ENCODE measurements around the gene PDE4B.

The PDE4B gene

GRCh38 chr1:65759516-65759915 is 33.2 kb upstream of the PDE4B start:
- Histone ChIP-seq H3K4me2 (ENCODE audit: low read depth, low read length, poor library complexity, severe bottlenecking) (peak overlapping the region; percentile 34), H3K4me3 (ENCODE audit: low read length, poor library complexity, severe bottlenecking) (peak overlapping the region; percentile 15), H3F3A (ENCODE audit: low read depth) (no peaks in the 10 kb centered on the region), H3K79me2 (ENCODE audit: insufficient read depth, low read length) (no peaks in the 10 kb centered on the region), H3K9ac (ENCODE audit: low read depth, low read length, poor library complexity, severe bottlenecking) (no peak overlapping the region), H4K20me1 (ENCODE audit: insufficient read depth, low read length, poor library complexity, severe bottlenecking) (no peaks in the 10 kb centered on the region), H2AFZ (ENCODE audit: low read length) (no peak overlapping the region), H3K36me3 (ENCODE audit: insufficient read depth, low read length) (no peaks in the 10 kb centered on the region), H3K9me2 (replicated peaks; ENCODE audit: low read depth, low read length) (no peaks in the 10 kb centered on the region), H3K4me1 (ENCODE audit: insufficient read depth, low read length, poor library complexity, severe bottlenecking) (peaks cover 45% of the 10 kb centered on the region), H3K9me3 (ENCODE audit: insufficient read depth, low read depth, low read length) (no peaks in the 10 kb centered on the region), H3K27me3 (ENCODE audit: insufficient read depth, low read length, poor library complexity, severe bottlenecking) (no peaks in the 10 kb centered on the region)
- TF ChIP-seq EZH2phosphoT487 (IDR thresholded peaks at IDR 0.05; ENCODE audit: borderline replicate concordance) (no peak), CTCF (conservative IDR thresholded peaks at IDR 0.05; ENCODE audit: low read length) (no peak)

GRCh38 chr1:65762081-65762862 is 30.4 kb upstream of the PDE4B start:
- no peaks in the 10 kb centered on the region for H3K27me3 ChIP-seq (ENCODE audit: insufficient read depth, low read length, poor library complexity, severe bottlenecking)
- H3K79me2 ChIP-seq (ENCODE audit: insufficient read depth, low read length) = no peaks in the 10 kb centered on the region
- H3F3A ChIP-seq (ENCODE audit: low read depth) = no peaks in the 10 kb centered on the region
- TF ChIP-seq EZH2phosphoT487 (IDR thresholded peaks at IDR 0.05; ENCODE audit: borderline replicate concordance) (no peak), CTCF (conservative IDR thresholded peaks at IDR 0.05; ENCODE audit: low read length) (no peak)
- H3K4me3 ChIP-seq (ENCODE audit: low read length, poor library complexity, severe bottlenecking) = no peak overlapping the region
- no peak overlapping the region for H3K9ac ChIP-seq (ENCODE audit: low read depth, low read length, poor library complexity, severe bottlenecking)
- H3K9me2 ChIP-seq (replicated peaks; ENCODE audit: low read depth, low read length) = no peaks in the 10 kb centered on the region
- H3K4me1 ChIP-seq (ENCODE audit: insufficient read depth, low read length, poor library complexity, severe bottlenecking) = peaks cover 38% of the 10 kb centered on the region
- H3K36me3 ChIP-seq (ENCODE audit: insufficient read depth, low read length) = no peaks in the 10 kb centered on the region
- H3K9me3 ChIP-seq (ENCODE audit: insufficient read depth, low read depth, low read length) = no peaks in the 10 kb centered on the region
- peak overlapping the region; percentile 42; the same call in 1 of the 2 replicates for H2AFZ ChIP-seq (ENCODE audit: low read length)
- H4K20me1 ChIP-seq (ENCODE audit: insufficient read depth, low read length, poor library complexity, severe bottlenecking) = no peaks in the 10 kb centered on the region
- H3K4me2 ChIP-seq (ENCODE audit: low read depth, low read length, poor library complexity, severe bottlenecking) = peak overlapping the region; percentile 5

GRCh38 chr1:65764052-65764451 is 28.6 kb upstream of the PDE4B start:
- no peaks in the 10 kb centered on the region for H3F3A ChIP-seq (ENCODE audit: low read depth)
- no peaks in the 10 kb centered on the region for H3K79me2 ChIP-seq (ENCODE audit: insufficient read depth, low read length)
- H2AFZ ChIP-seq (ENCODE audit: low read length) = no peak overlapping the region
- peaks cover 24% of the 10 kb centered on the region for H3K4me1 ChIP-seq (ENCODE audit: insufficient read depth, low read length, poor library complexity, severe bottlenecking)
- H3K36me3 ChIP-seq (ENCODE audit: insufficient read depth, low read length) = no peaks in the 10 kb centered on the region
- no peak overlapping the region for H3K4me3 ChIP-seq (ENCODE audit: low read length, poor library complexity, severe bottlenecking)
- no peaks in the 10 kb centered on the region for H3K9me2 ChIP-seq (replicated peaks; ENCODE audit: low read depth, low read length)
- H4K20me1 ChIP-seq (ENCODE audit: insufficient read depth, low read length, poor library complexity, severe bottlenecking) = no peaks in the 10 kb centered on the region
- no peaks in the 10 kb centered on the region for H3K9me3 ChIP-seq (ENCODE audit: insufficient read depth, low read depth, low read length)
- no peak overlapping the region for H3K4me2 ChIP-seq (ENCODE audit: low read depth, low read length, poor library complexity, severe bottlenecking)
- no peak for TF ChIP-seq CTCF (conservative IDR thresholded peaks at IDR 0.05; ENCODE audit: low read length)
- TF ChIP-seq EZH2phosphoT487 (IDR thresholded peaks at IDR 0.05; ENCODE audit: borderline replicate concordance) = no peak
- no peaks in the 10 kb centered on the region for H3K27me3 ChIP-seq (ENCODE audit: insufficient read depth, low read length, poor library complexity, severe bottlenecking)
- H3K9ac ChIP-seq (ENCODE audit: low read depth, low read length, poor library complexity, severe bottlenecking) = no peak overlapping the region

Data from Loucy (cell line).